K562 (cell line): Measurements from ENCODE around the gene GOLGA8A. TPM values are rescaled to one million over a fixed set of nuclear protein-coding genes. Genes with fewer than 3 reads are reported as not detected.

Experiments used
- BRF2 ChIP-seq: IDR thresholded peaks from 3 replicates; pipeline ENCODE4 v1.6.1; 2011; ENCODE audit warnings: borderline replicate concordance, mild to moderate bottlenecking; ENCODE audit not compliant: insufficient read length, insufficient read depth
- MCM3 ChIP-seq: fragments of 450-650 bp; IDR thresholded peaks from 2 replicates; pipeline ENCODE4 v1.6.1; 2016
- NFRKB ChIP-seq: fragments of 450-650 bp; IDR thresholded peaks from 2 replicates; pipeline ENCODE4 v1.6.1; 2016; ENCODE audit warnings: low read depth
- polyA plus RNA-seq, 8 experiments: library from polyadenylated mRNA; depleted of rRNA in 4 of 8; stranded (reverse) in 5 of 8; unstranded in 3 of 8; fragments of >200 nt; fragmentation: Nextera tagmentation in 2 of 8; fragmentation: Illumina TruSeq in 1 of 8; extraction: Ambion mirVana in 2 of 8; extraction: Trizol in 1 of 8; gene quantifications; 2 replicates each; pipeline versions ENCODE4 v1.2.1 to v1.2.3, GENCODE V29; 2011 to 2014; ENCODE audit warnings: inconsistent platforms in 1 of 8, missing spikeins in 1 of 8
- total RNA-seq, 7 experiments: library from RNA; depleted of rRNA in 6 of 7; stranded (reverse); fragments of >200 nt in 6 of 7; fragmentation: Illumina TruSeq in 2 of 7; extraction: Trizol in 2 of 7; gene quantifications; 2 replicates each; pipeline versions ENCODE4 v1.2.1 to v1.2.3, GENCODE V29; 2011 to 2021; ENCODE audit warnings: low replicate concordance in 1 of 7
- TF ChIP-seq, protein P1 (sequence below): fragments of 200-600 bp; sonication (generic); IDR thresholded peaks from one replicate; pipeline ENCODE4 v1.6.1; 2012; ENCODE audit warnings: mild to moderate bottlenecking, low read depth, low read length, inconsistent platforms

GOLGA8A gene
- total and polyA plus RNA-seq, 9 of the 15 experiments (the other 6 are each of a cell fraction or from before 2014, with no cell fraction given) = 11.2 to 191 (median 56.3) TPM

DNA sequence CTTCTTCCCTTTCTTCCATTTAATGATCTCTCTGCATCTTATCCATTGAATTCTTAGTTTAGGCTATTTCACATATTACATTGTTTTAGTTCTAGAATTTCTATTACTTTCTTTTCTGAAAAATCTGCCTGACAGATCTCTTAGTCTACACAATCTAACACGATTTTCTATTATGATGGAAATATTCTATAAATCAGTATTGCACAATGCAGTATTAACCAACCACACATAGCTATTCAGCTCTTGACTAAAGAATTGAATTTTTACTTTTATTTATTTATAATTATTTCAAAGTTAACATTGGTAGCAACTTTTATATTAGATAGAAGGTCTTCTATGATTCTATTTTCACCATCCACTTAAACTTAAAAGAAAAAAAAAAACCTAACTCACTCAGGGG, 36.2 kb upstream of the GOLGA8A start (continued):
- TF ChIP-seq BRF2 = no peak
- TF ChIP-seq, protein P1, sequence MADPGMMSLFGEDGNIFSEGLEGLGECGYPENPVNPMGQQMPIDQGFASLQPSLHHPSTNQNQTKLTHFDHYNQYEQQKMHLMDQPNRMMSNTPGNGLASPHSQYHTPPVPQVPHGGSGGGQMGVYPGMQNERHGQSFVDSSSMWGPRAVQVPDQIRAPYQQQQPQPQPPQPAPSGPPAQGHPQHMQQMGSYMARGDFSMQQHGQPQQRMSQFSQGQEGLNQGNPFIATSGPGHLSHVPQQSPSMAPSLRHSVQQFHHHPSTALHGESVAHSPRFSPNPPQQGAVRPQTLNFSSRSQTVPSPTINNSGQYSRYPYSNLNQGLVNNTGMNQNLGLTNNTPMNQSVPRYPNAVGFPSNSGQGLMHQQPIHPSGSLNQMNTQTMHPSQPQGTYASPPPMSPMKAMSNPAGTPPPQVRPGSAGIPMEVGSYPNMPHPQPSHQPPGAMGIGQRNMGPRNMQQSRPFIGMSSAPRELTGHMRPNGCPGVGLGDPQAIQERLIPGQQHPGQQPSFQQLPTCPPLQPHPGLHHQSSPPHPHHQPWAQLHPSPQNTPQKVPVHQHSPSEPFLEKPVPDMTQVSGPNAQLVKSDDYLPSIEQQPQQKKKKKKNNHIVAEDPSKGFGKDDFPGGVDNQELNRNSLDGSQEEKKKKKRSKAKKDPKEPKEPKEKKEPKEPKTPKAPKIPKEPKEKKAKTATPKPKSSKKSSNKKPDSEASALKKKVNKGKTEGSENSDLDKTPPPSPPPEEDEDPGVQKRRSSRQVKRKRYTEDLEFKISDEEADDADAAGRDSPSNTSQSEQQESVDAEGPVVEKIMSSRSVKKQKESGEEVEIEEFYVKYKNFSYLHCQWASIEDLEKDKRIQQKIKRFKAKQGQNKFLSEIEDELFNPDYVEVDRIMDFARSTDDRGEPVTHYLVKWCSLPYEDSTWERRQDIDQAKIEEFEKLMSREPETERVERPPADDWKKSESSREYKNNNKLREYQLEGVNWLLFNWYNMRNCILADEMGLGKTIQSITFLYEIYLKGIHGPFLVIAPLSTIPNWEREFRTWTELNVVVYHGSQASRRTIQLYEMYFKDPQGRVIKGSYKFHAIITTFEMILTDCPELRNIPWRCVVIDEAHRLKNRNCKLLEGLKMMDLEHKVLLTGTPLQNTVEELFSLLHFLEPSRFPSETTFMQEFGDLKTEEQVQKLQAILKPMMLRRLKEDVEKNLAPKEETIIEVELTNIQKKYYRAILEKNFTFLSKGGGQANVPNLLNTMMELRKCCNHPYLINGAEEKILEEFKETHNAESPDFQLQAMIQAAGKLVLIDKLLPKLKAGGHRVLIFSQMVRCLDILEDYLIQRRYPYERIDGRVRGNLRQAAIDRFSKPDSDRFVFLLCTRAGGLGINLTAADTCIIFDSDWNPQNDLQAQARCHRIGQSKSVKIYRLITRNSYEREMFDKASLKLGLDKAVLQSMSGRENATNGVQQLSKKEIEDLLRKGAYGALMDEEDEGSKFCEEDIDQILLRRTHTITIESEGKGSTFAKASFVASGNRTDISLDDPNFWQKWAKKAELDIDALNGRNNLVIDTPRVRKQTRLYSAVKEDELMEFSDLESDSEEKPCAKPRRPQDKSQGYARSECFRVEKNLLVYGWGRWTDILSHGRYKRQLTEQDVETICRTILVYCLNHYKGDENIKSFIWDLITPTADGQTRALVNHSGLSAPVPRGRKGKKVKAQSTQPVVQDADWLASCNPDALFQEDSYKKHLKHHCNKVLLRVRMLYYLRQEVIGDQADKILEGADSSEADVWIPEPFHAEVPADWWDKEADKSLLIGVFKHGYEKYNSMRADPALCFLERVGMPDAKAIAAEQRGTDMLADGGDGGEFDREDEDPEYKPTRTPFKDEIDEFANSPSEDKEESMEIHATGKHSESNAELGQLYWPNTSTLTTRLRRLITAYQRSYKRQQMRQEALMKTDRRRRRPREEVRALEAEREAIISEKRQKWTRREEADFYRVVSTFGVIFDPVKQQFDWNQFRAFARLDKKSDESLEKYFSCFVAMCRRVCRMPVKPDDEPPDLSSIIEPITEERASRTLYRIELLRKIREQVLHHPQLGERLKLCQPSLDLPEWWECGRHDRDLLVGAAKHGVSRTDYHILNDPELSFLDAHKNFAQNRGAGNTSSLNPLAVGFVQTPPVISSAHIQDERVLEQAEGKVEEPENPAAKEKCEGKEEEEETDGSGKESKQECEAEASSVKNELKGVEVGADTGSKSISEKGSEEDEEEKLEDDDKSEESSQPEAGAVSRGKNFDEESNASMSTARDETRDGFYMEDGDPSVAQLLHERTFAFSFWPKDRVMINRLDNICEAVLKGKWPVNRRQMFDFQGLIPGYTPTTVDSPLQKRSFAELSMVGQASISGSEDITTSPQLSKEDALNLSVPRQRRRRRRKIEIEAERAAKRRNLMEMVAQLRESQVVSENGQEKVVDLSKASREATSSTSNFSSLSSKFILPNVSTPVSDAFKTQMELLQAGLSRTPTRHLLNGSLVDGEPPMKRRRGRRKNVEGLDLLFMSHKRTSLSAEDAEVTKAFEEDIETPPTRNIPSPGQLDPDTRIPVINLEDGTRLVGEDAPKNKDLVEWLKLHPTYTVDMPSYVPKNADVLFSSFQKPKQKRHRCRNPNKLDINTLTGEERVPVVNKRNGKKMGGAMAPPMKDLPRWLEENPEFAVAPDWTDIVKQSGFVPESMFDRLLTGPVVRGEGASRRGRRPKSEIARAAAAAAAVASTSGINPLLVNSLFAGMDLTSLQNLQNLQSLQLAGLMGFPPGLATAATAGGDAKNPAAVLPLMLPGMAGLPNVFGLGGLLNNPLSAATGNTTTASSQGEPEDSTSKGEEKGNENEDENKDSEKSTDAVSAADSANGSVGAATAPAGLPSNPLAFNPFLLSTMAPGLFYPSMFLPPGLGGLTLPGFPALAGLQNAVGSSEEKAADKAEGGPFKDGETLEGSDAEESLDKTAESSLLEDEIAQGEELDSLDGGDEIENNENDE = no peak
- no peak for TF ChIP-seq MCM3
- no peak for TF ChIP-seq NFRKB
